HepG2 (cell line): ENCODE measurements around the gene TMEM235. TPM values are rescaled to one million over a fixed set of nuclear protein-coding genes. Genes with fewer than 3 reads are reported as not detected.

Source experiments
- ATF7 ChIP-seq, 2 experiments: fragments of 450-650 bp in 1 of 2; sonication (generic) in 1 of 2; formaldehyde crosslinking in 1 of 2; IDR thresholded peaks; 2 replicates each; pipeline versions ENCODE4 v1.4.0 to v1.6.1; 2016 to 2020; ENCODE audit warnings: antibody characterized with exemption in 1 of 2, mild to moderate bottlenecking in 1 of 2, missing genetic modification reagents in 1 of 2
- BHLHE40 ChIP-seq: IDR thresholded peaks from 2 replicates; pipeline ENCODE4 v1.6.1; 2011; ENCODE audit warnings: low read length, improper control_type of control experiment
- DR1 ChIP-seq: sonication (generic); formaldehyde crosslinking; IDR thresholded peaks from 2 replicates; pipeline ENCODE4 v1.8.0; 2021; ENCODE audit warnings: mild to moderate bottlenecking, missing genetic modification reagents, inconsistent platforms
- GFI1 ChIP-seq: sonication (generic); formaldehyde crosslinking; IDR thresholded peaks from 2 replicates; pipeline ENCODE4 v1.5.0; 2020; ENCODE audit warnings: missing genetic modification reagents, mild to moderate bottlenecking, borderline replicate concordance
- HES4 ChIP-seq: sonication (generic); formaldehyde crosslinking; IDR thresholded peaks from 2 replicates; pipeline ENCODE4 v1.9.0; 2021; ENCODE audit warnings: mild to moderate bottlenecking, missing genetic modification reagents, borderline replicate concordance
- KDM2A ChIP-seq: sonication (generic); formaldehyde crosslinking; IDR thresholded peaks from 2 replicates; pipeline ENCODE4 v1.4.0; 2020; ENCODE audit warnings: low read depth, missing genetic modification reagents, borderline replicate concordance
- MEIS2 ChIP-seq: sonication (generic); formaldehyde crosslinking; IDR thresholded peaks from 2 replicates; pipeline ENCODE4 v1.9.0; 2021; ENCODE audit warnings: mild to moderate bottlenecking, missing genetic modification reagents
- SRSF9 ChIP-seq: fragments of 200-400 bp; formaldehyde crosslinking; IDR thresholded peaks from 2 replicates; pipeline ENCODE4 v1.6.1; 2018; ENCODE audit warnings: borderline replicate concordance, mild to moderate bottlenecking, low read depth, low read length; ENCODE audit not compliant: insufficient read depth, poor library complexity, severe bottlenecking
- TARDBP ChIP-seq: sonication (generic); formaldehyde crosslinking; IDR thresholded peaks from 2 replicates; pipeline ENCODE4 v1.8.0; 2022; ENCODE audit warnings: mild to moderate bottlenecking, missing genetic modification reagents
- XRCC5 ChIP-seq: fragments of 200-400 bp; formaldehyde crosslinking; optimal IDR thresholded peaks from 2 replicates; pipeline ENCODE3; 2017; ENCODE audit warnings: mild to moderate bottlenecking, low read length
- ZNF446 ChIP-seq: sonication (generic); formaldehyde crosslinking; IDR thresholded peaks from 2 replicates; pipeline ENCODE4 v1.5.0; 2020; ENCODE audit warnings: mild to moderate bottlenecking, missing genetic modification reagents
- ZNF577 ChIP-seq: sonication (generic); formaldehyde crosslinking; IDR thresholded peaks from 2 replicates; pipeline ENCODE4 v1.4.0; 2020; ENCODE audit warnings: mild to moderate bottlenecking, low read depth, missing genetic modification reagents, borderline replicate concordance
- ZNF614 ChIP-seq: IDR thresholded peaks from 2 replicates; pipeline ENCODE4 v1.6.1; 2018; ENCODE audit warnings: missing biosample characterization, missing genetic modification reagents, inconsistent platforms, borderline replicate concordance
- polyA plus RNA-seq, 8 experiments: library from polyadenylated mRNA; depleted of rRNA in 3 of 8; stranded (reverse) in 7 of 8; unstranded in 1 of 8; fragments of >200 nt; fragmentation: Illumina TruSeq in 4 of 8; extraction: Trizol in 4 of 8; gene quantifications; 2 replicates each; pipeline versions ENCODE4 v1.2.1 to v1.2.3, GENCODE V29; 2011 to 2016; ENCODE audit warnings: low read depth in 4 of 8, missing spikeins in 1 of 8, mixed read lengths in 1 of 8; ENCODE audit not compliant: insufficient read depth in 1 of 8
- total RNA-seq, 5 experiments: library from RNA; depleted of rRNA; stranded (reverse); fragments of >200 nt; fragmentation: Illumina TruSeq; extraction: Trizol; gene quantifications; 2 replicates each; pipeline ENCODE4 v1.2.3, GENCODE V29; 2016; ENCODE audit warnings: low read depth in 1 of 5
- TF ChIP-seq, protein P1 (sequence below): sonication (generic); formaldehyde crosslinking; IDR thresholded peaks from 2 replicates; pipeline ENCODE4 v1.5.1; 2020; ENCODE audit warnings: mild to moderate bottlenecking, moderate library complexity, missing genetic modification reagents
- TF ChIP-seq, protein P2 (sequence below): sonication (generic); formaldehyde crosslinking; IDR thresholded peaks from 2 replicates; pipeline ENCODE4 v1.4.0; 2020; ENCODE audit warnings: mild to moderate bottlenecking, missing genetic modification reagents
- TF ChIP-seq, protein P3 (sequence below): IDR thresholded peaks from 2 replicates; pipeline ENCODE4 v1.6.1; 2016; ENCODE audit warnings: missing compliant biosample characterization, missing genetic modification reagents, borderline replicate concordance
- TF ChIP-seq, protein P4 (sequence below): sonication (generic); formaldehyde crosslinking; IDR thresholded peaks from 2 replicates; pipeline ENCODE4 v1.4.0; 2020; ENCODE audit warnings: mild to moderate bottlenecking, missing genetic modification reagents

TMEM235 gene
- total and polyA plus RNA-seq, 2 of the 13 experiments (the other 11 are each of a cell fraction or from before 2014, with no cell fraction given) = not detected

DNA sequence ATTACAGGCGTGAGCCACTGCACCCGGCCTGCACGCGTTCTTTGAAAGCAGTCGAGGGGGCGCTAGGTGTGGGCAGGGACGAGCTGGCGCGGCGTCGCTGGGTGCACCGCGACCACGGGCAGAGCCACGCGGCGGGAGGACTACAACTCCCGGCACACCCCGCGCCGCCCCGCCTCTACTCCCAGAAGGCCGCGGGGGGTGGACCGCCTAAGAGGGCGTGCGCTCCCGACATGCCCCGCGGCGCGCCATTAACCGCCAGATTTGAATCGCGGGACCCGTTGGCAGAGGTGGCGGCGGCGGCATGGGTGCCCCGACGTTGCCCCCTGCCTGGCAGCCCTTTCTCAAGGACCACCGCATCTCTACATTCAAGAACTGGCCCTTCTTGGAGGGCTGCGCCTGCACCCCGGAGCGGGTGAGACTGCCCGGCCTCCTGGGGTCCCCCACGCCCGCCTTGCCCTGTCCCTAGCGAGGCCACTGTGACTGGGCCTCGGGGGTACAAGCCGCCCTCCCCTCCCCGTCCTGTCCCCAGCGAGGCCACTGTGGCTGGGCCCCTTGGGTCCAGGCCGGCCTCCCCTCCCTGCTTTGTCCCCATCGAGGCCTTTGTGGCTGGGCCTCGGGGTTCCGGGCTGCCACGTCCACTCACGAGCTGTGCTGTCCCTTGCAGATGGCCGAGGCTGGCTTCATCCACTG, 17.3 kb upstream of the TMEM235 start, which contains the start of gene BIRC5 (continued):
- TF ChIP-seq MEIS2 (CRISPR knock-in tag) = peak; percentile 64; the same call in 1 of the 2 replicates
- TF ChIP-seq DR1 (CRISPR knock-in tag) = peak; percentile 93
- peak; percentile 46; the same call in 1 of the 2 replicates for TF ChIP-seq ZNF614 (CRISPR knock-in tag)
- TF ChIP-seq HES4 (CRISPR knock-in tag) = no peak
- TF ChIP-seq, protein P1, sequence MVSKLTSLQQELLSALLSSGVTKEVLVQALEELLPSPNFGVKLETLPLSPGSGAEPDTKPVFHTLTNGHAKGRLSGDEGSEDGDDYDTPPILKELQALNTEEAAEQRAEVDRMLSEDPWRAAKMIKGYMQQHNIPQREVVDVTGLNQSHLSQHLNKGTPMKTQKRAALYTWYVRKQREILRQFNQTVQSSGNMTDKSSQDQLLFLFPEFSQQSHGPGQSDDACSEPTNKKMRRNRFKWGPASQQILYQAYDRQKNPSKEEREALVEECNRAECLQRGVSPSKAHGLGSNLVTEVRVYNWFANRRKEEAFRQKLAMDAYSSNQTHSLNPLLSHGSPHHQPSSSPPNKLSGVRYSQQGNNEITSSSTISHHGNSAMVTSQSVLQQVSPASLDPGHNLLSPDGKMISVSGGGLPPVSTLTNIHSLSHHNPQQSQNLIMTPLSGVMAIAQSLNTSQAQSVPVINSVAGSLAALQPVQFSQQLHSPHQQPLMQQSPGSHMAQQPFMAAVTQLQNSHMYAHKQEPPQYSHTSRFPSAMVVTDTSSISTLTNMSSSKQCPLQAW (CRISPR knock-in tag) = peak; percentile 83
- TF ChIP-seq SRSF9 = no peak
- peak; percentile 5; the same call in 1 of the 2 replicates for TF ChIP-seq ZNF446 (CRISPR knock-in tag)
- TF ChIP-seq BHLHE40 = no peak
- TF ChIP-seq, protein P2, sequence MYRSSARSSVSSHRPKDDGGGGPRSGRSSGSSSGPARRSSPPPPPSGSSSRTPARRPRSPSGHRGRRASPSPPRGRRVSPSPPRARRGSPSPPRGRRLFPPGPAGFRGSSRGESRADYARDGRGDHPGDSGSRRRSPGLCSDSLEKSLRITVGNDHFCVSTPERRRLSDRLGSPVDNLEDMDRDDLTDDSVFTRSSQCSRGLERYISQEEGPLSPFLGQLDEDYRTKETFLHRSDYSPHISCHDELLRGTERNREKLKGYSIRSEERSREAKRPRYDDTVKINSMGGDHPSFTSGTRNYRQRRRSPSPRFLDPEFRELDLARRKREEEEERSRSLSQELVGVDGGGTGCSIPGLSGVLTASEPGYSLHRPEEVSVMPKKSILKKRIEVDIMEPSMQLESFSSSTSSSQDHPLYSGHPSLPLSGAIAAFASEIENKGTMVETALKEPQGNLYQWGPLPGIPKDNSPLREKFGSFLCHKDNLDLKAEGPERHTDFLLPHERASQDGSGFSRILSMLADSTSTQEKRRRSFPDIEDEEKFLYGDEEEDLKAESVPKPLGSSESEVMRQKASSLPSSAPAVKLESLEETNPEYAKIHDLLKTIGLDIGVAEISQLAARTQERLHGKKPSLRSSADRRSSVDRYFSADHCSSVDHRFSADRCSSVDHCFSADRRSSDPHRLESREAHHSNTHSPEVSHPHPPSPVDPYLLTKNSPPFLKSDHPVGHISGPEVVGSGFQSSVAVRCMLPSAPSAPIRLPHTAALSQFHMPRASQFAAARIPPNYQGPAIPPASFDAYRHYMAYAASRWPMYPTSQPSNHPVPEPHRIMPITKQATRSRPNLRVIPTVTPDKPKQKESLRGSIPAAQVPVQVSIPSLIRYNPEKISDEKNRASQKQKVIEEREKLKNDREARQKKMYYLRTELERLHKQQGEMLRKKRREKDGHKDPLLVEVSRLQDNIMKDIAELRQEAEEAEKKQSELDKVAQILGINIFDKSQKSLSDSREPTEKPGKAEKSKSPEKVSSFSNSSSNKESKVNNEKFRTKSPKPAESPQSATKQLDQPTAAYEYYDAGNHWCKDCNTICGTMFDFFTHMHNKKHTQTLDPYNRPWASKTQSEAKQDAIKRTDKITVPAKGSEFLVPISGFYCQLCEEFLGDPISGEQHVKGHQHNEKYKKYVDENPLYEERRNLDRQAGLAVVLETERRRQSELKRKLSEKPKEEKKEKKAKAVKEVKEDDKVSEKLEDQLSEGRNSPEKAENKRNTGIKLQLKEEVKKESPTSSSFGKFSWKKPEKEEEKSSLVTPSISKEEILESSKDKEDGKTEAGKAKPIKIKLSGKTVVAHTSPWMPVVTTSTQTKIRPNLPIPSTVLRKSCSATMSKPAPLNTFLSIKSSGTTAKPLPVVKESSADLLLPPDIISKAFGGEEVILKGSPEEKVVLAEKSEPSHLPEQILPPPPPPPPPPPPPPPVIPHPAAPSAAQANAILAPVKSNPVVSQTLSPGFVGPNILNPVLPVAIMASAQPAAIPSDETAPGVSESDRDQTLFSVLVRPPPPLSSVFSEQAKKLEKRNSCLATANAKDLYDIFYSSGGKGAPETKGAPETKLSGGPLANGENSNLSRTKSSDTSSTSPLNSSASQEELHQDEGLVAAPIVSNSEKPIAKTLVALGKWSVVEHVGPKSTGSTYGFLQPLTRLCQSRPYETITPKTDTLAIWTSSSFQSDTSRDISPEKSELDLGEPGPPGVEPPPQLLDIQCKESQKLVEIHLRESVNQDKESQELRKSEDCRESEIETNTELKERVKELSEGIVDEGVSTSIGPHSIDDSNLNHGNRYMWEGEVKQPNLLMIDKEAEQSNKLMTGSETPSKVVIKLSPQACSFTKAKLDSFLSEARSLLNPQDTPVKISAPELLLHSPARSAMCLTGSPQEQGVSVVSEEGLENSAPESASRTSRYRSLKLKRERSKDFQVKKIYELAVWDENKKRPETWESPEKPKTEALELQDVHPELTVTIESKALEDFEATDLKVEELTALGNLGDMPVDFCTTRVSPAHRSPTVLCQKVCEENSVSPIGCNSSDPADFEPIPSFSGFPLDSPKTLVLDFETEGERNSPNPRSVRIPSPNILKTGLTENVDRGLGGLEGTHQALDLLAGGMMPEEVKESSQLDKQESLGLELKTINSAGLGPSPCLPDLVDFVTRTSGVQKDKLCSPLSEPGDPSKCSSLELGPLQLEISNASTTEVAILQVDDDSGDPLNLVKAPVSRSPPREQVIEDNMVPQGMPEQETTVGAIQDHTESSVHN (CRISPR knock-in tag) = no peak
- TF ChIP-seq GFI1 (CRISPR knock-in tag) = peak; percentile 24; the same call in 1 of the 2 replicates
- TF ChIP-seq, protein P3, sequence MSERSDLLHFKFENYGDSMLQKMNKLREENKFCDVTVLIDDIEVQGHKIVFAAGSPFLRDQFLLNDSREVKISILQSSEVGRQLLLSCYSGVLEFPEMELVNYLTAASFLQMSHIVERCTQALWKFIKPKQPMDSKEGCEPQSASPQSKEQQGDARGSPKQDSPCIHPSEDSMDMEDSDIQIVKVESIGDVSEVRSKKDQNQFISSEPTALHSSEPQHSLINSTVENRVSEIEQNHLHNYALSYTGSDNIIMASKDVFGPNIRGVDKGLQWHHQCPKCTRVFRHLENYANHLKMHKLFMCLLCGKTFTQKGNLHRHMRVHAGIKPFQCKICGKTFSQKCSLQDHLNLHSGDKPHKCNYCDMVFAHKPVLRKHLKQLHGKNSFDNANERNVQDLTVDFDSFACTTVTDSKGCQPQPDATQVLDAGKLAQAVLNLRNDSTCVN = peak; percentile 82
- TF ChIP-seq ATF7 (IDR thresholded peaks at IDR 0.05) = no peak
- TF ChIP-seq ATF7 (CRISPR knock-in tag; IDR thresholded peaks at IDR 0.05) = no peak
- no peak for TF ChIP-seq XRCC5
- peak; percentile 96 for TF ChIP-seq KDM2A (CRISPR knock-in tag)
- TF ChIP-seq, protein P4, sequence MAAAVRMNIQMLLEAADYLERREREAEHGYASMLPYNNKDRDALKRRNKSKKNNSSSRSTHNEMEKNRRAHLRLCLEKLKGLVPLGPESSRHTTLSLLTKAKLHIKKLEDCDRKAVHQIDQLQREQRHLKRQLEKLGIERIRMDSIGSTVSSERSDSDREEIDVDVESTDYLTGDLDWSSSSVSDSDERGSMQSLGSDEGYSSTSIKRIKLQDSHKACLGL (CRISPR knock-in tag) = peak; percentile 99
- no peak for TF ChIP-seq ZNF577 (CRISPR knock-in tag)
- TF ChIP-seq TARDBP (CRISPR knock-in tag) = peak; percentile 94
